C4-2B (cell line): Measurements from ENCODE around the gene FNDC1.

Experiments used
- H3K27ac ChIP-seq: fragments of 450-650 bp; 2 replicates; pipeline ENCODE4 v1.5.1; 2017
- CTCF ChIP-seq: fragments of 450-650 bp; conservative IDR thresholded peaks from 2 replicates; pipeline ENCODE4 v1.5.1; 2017; ENCODE audit warnings: mild to moderate bottlenecking
- ZFX ChIP-seq: fragments of 450-650 bp; IDR thresholded peaks from 2 replicates; pipeline ENCODE4 v1.6.1; 2017

Gene FNDC1

GRCh38 chr6:159184559-159184958 lies 15.4 kb downstream of the FNDC1 start:
- H3K27ac ChIP-seq = no peak overlapping the region
- TF ChIP-seq ZFX = no peak
- TF ChIP-seq CTCF = no peak

GRCh38 chr6:159190460-159190859 lies 21.3 kb downstream of the FNDC1 start:
- TF ChIP-seq ZFX = no peak
- TF ChIP-seq CTCF = no peak
- H3K27ac ChIP-seq = no peak overlapping the region

- no peak for TF ChIP-seq CTCF
- no peak for TF ChIP-seq ZFX
- H3K27ac ChIP-seq = no peak overlapping the region
These were observed 24.7 kb downstream of the FNDC1 start for GRCh38 chr6:159193923-159194322.

GRCh38 chr6:159194421-159194820 lies 25.2 kb downstream of the FNDC1 start:
- TF ChIP-seq CTCF (no peak), ZFX (no peak)
- H3K27ac ChIP-seq = no peak overlapping the region

GRCh38 chr6:159196430-159196975 lies 27.3 kb downstream of the FNDC1 start:
- no peak overlapping the region for H3K27ac ChIP-seq
- no peak for TF ChIP-seq CTCF

GRCh38 chr6:159197251-159197650 lies 28.1 kb downstream of the FNDC1 start:
- no peak for TF ChIP-seq ZFX

GRCh38 chr6:159201336-159201735 lies 32.1 kb downstream of the FNDC1 start:
- TF ChIP-seq CTCF = no peak
- TF ChIP-seq ZFX = no peak
- no peak overlapping the region for H3K27ac ChIP-seq

More at GRCh38 chr6:159197251-159197650, 28.1 kb downstream of the FNDC1 start:
- H3K27ac ChIP-seq = no peak overlapping the region

GRCh38 chr6:159203304-159204005 lies 34.3 kb downstream of the FNDC1 start:
- H3K27ac ChIP-seq = no peak overlapping the region
- TF ChIP-seq CTCF (no peak), ZFX (no peak)
